NCI-H128 (cell line): ENCODE data around the gene RAB3A.
A peak's percentile ranks its signal among the peaks of the same experiment; 100 is the strongest.

Experiments
- DNase-seq: peaks from one replicate; lab custom pipeline; 2025; ENCODE audit not compliant: unreplicated experiment; lab: John Stamatoyannopoulos, UW

RAB3A gene

GRCh38 chr19:18152817-18153555 is 50.9 kb downstream of the RAB3A start, which contains the start of gene PIK3R2:
Gene PIK3R2, plus strand, starts transcription at chr19:18153163. Its CDS starts 2,717 bp downstream, at chr19:18155880.
- DNase-seq = peak; percentile 99

- peak; percentile 85 for DNase-seq
Observed at GRCh38 chr19:18152442-18152816, 51.4 kb downstream of the RAB3A start.

- no peak for DNase-seq
Observed at GRCh38 chr19:18150776-18151624, 52.8 kb downstream of the RAB3A start.

GRCh38 chr19:18149596-18149975 is 54.3 kb downstream of the RAB3A start:
- DNase-seq = no peak

- DNase-seq = no peak
Observed at GRCh38 chr19:18147396-18147795, 56.4 kb downstream of the RAB3A start.
